ENCODE results near the gene NIPBL. TPM values are rescaled to one million over a fixed set of nuclear protein-coding genes. Genes with fewer than 3 reads are reported as not detected.

The NIPBL gene
- polyA plus RNA-seq, 1 of the 3 experiments (the other 2 are of a cell fraction) = 5.2 TPM

DNA sequence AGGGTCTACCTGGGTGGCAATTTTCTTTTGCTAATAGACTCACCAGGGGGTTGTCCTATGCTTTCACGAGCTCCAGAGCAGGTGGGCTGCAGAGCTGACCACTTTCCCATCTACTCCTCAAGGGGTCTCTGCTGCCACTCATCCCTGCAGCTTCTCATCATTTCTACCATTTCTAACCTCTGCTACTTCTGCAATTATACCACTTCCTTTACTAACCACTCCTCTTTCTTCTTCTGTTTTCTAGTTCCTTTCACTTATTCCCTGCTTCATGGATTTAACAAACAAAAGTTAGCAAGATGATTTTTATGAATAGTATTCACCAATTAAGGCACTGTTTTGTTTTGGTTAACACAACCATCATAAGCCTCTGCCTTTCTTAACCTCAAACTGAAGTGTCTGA lies 34.5 kb upstream of the NIPBL start:
- TF ChIP-seq RXRA (IDR thresholded peaks at IDR 0.05; ENCODE audit: borderline replicate concordance, low read depth) (no peak), MAX (IDR thresholded peaks at IDR 0.05; ENCODE audit: low read depth) (no peak), FOXJ3 (CRISPR knock-in tag; IDR thresholded peaks at IDR 0.05) (no peak), NFIC (IDR thresholded peaks at IDR 0.05; ENCODE audit: borderline replicate concordance) (no peak), GABPA (IDR thresholded peaks at IDR 0.05; ENCODE audit: low read depth) (no peak), FOXM1 (IDR thresholded peaks at IDR 0.05; ENCODE audit: low read depth) (no peak), NRF1 (IDR thresholded peaks at IDR 0.05; ENCODE audit: low read depth, low read length) (no peak), RAD21 (IDR thresholded peaks at IDR 0.05; ENCODE audit: low read length) (no peak), TAF1 (IDR thresholded peaks at IDR 0.05; ENCODE audit: borderline replicate concordance, low read depth, low read length) (no peak)
- no peaks in the 10 kb centered on the region for H3K4me1 ChIP-seq (ENCODE audit: control insufficient read depth in 1 of 2, insufficient read depth in 2 of 2, low read depth in 1 of 2, low read length in 1 of 2)
- H3K27me3 ChIP-seq (ENCODE audit: insufficient read depth) = peaks cover 15% of the 10 kb centered on the region; the same call in 1 of the 2 replicates
- H3K4me3 ChIP-seq (ENCODE audit: low read depth in 2 of 2, low read length in 1 of 2) = no peak overlapping the region
- no peak overlapping the region for H3K27ac ChIP-seq (ENCODE audit: low read depth in 2 of 2, low read length in 1 of 2)
- no peaks in the 10 kb centered on the region for H3K9me3 ChIP-seq
- WGBS (ENCODE audit: low lambda C conversion rate) = 0% methylated on average over 1 of the region's 1 CpG
- no peak overlapping the region for H2AFZ ChIP-seq (ENCODE audit: low read depth)
- no peaks in the 10 kb centered on the region for H3K36me3 ChIP-seq (replicated peaks in 1 of 2; ENCODE audit: control insufficient read depth in 1 of 2, insufficient read depth in 2 of 2, low read length in 1 of 2)
- H3F3A ChIP-seq (replicated peaks; ENCODE audit: insufficient read depth) = no peaks in the 10 kb centered on the region
- H3K79me2 ChIP-seq (ENCODE audit: insufficient read depth) = no peaks in the 10 kb centered on the region
- no peak overlapping the region for H3K9ac ChIP-seq
- H3K4me2 ChIP-seq = no peak overlapping the region
- ChIA-PET POLR2A (no interaction called here), CTCF (interaction anchor here (0.8 to 1.1 kb wide), 3 partner anchors 15 to 97 kb away, joined by 3 read pairs; no protein-coding TSS in a partner anchor)
- H3K9me2 ChIP-seq = peaks cover 4% of the 10 kb centered on the region; the same call in 1 of the 2 replicates
- DNase-seq = no peak
- H4K20me1 ChIP-seq (ENCODE audit: insufficient read depth) = no peaks in the 10 kb centered on the region

DNA sequence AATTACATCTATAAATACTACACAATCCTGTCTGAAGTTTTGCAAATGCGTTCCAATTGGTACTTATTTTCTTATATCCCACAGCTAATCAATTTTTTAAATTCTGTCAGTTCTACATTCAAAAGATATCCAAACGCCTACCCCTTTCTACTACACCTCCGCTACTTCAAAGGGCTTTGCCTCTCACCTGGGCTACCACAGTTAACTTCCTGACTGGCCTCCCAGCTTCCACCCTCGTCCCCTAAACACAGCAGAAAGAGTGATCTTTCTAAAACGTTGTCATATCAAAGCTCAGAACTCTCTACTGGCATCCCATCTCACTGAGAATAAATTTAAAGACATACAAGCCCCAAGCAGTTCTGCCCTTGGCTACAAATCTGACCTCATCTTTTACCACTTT lies 32.3 kb upstream of the NIPBL start:
- H3K9ac ChIP-seq = no peak overlapping the region
- WGBS (ENCODE audit: low lambda C conversion rate) = 9% methylated on average over 5 of the region's 5 CpGs
- H3K36me3 ChIP-seq (replicated peaks in 1 of 2; ENCODE audit: control insufficient read depth in 1 of 2, insufficient read depth in 2 of 2, low read length in 1 of 2) = no peaks in the 10 kb centered on the region
- no peak overlapping the region for H3K27ac ChIP-seq (ENCODE audit: low read depth in 2 of 2, low read length in 1 of 2)
- no peak overlapping the region for H2AFZ ChIP-seq (ENCODE audit: low read depth)
- H3K4me2 ChIP-seq = no peak overlapping the region
- H3K4me3 ChIP-seq (ENCODE audit: low read depth in 2 of 2, low read length in 1 of 2) = no peak overlapping the region
- ChIA-PET POLR2A (interaction anchor here (0.6 kb wide), 1 partner anchor 402 kb away, joined by 3 read pairs; no protein-coding TSS in a partner anchor), CTCF (interaction anchor here (1.0 to 1.2 kb wide), 2 partner anchors 21 to 100 kb away, joined by 3 read pairs; no protein-coding TSS in a partner anchor)
- no peaks in the 10 kb centered on the region for H4K20me1 ChIP-seq (ENCODE audit: insufficient read depth)
- no peaks in the 10 kb centered on the region for H3K79me2 ChIP-seq (ENCODE audit: insufficient read depth)
- H3K4me1 ChIP-seq (ENCODE audit: control insufficient read depth in 1 of 2, insufficient read depth in 2 of 2, low read depth in 1 of 2, low read length in 1 of 2) = no peaks in the 10 kb centered on the region
- H3K9me2 ChIP-seq = peaks cover 4% of the 10 kb centered on the region; the same call in 1 of the 2 replicates
- H3K9me3 ChIP-seq = no peaks in the 10 kb centered on the region
- TF ChIP-seq RFX5 (IDR thresholded peaks at IDR 0.05; ENCODE audit: low read length) (no peak), SIN3A (IDR thresholded peaks at IDR 0.05; ENCODE audit: borderline replicate concordance, low read depth, low read length) (no peak), PBX3 (IDR thresholded peaks at IDR 0.05) (no peak), CHD2 (IDR thresholded peaks at IDR 0.05; ENCODE audit: low read length, partially characterized antibody) (no peak), EZH2phosphoT487 (IDR thresholded peaks at IDR 0.05; ENCODE audit: borderline replicate concordance, low read depth) (no peak), EP300 (IDR thresholded peaks at IDR 0.05; ENCODE audit: borderline replicate concordance in 1 of 2, low read depth in 1 of 2, low read length in 1 of 2) (no peak), GABPA (IDR thresholded peaks at IDR 0.05; ENCODE audit: low read depth) (no peak), FOSL2 (IDR thresholded peaks at IDR 0.05; ENCODE audit: borderline replicate concordance, low read depth) (no peak), TAF1 (IDR thresholded peaks at IDR 0.05; ENCODE audit: borderline replicate concordance, low read depth, low read length) (no peak), IRF3 (IDR thresholded peaks at IDR 0.05; ENCODE audit: low read depth, low read length) (no peak)
- TF ChIP-seq, protein P1, sequence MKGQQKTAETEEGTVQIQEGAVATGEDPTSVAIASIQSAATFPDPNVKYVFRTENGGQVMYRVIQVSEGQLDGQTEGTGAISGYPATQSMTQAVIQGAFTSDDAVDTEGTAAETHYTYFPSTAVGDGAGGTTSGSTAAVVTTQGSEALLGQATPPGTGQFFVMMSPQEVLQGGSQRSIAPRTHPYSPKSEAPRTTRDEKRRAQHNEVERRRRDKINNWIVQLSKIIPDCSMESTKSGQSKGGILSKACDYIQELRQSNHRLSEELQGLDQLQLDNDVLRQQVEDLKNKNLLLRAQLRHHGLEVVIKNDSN (IDR thresholded peaks at IDR 0.05; ENCODE audit: borderline replicate concordance, low read depth) = no peak
- TF ChIP-seq, protein P2, sequence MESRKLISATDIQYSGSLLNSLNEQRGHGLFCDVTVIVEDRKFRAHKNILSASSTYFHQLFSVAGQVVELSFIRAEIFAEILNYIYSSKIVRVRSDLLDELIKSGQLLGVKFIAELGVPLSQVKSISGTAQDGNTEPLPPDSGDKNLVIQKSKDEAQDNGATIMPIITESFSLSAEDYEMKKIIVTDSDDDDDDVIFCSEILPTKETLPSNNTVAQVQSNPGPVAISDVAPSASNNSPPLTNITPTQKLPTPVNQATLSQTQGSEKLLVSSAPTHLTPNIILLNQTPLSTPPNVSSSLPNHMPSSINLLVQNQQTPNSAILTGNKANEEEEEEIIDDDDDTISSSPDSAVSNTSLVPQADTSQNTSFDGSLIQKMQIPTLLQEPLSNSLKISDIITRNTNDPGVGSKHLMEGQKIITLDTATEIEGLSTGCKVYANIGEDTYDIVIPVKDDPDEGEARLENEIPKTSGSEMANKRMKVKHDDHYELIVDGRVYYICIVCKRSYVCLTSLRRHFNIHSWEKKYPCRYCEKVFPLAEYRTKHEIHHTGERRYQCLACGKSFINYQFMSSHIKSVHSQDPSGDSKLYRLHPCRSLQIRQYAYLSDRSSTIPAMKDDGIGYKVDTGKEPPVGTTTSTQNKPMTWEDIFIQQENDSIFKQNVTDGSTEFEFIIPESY (IDR thresholded peaks at IDR 0.05; ENCODE audit: borderline replicate concordance, low read depth) = no peak
- no peaks in the 10 kb centered on the region for H3F3A ChIP-seq (replicated peaks; ENCODE audit: insufficient read depth)
- H3K27me3 ChIP-seq (ENCODE audit: insufficient read depth) = peaks cover 15% of the 10 kb centered on the region; the same call in 1 of the 2 replicates
- no peak for DNase-seq

Measured in SK-N-SH (cell line).